ENCODE data around the gene ZNF438. TPM values are rescaled to one million over a fixed set of nuclear protein-coding genes. Genes with fewer than 3 reads are reported as not detected.

ZNF438 gene
- polyA plus RNA-seq, 1 experiment, result 5.0 TPM

DNA sequence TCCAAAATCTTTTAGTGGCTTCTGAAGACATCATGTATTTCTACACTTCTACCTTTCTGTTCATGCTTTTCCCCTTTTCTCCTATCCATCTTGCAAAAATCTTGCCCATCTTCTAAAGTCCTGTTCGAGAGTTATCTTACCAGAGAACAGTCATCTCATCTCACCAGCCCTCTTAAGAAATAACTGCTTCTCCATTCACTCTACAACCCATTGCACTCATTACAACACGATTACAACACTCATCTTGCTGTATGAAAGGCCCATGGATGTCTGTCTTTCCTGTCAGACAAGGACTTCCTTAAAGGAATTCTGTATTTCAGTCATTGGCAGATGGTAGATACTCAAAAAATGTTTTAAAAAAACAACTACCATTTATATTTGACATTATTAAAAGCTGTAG is 30.8 kb downstream of the ZNF438 start:
- Histone ChIP-seq H3K27ac (ENCODE audit: low read depth, low read length) (no peak overlapping the region), H3K27me3 (ENCODE audit: control insufficient read depth, insufficient read depth, low read length) (no peaks in the 10 kb centered on the region), H3K4me3 (ENCODE audit: low read depth, low read length) (no peak overlapping the region), H3K9me3 (ENCODE audit: control insufficient read depth, insufficient read depth, low read length) (no peaks in the 10 kb centered on the region)
- no peak for DNase-seq (ENCODE audit: low read depth, low spot score)
- POLR2A ChIA-PET, result no interaction called here
- CTCF ChIA-PET, result no interaction called here
- TF ChIP-seq, protein P1, sequence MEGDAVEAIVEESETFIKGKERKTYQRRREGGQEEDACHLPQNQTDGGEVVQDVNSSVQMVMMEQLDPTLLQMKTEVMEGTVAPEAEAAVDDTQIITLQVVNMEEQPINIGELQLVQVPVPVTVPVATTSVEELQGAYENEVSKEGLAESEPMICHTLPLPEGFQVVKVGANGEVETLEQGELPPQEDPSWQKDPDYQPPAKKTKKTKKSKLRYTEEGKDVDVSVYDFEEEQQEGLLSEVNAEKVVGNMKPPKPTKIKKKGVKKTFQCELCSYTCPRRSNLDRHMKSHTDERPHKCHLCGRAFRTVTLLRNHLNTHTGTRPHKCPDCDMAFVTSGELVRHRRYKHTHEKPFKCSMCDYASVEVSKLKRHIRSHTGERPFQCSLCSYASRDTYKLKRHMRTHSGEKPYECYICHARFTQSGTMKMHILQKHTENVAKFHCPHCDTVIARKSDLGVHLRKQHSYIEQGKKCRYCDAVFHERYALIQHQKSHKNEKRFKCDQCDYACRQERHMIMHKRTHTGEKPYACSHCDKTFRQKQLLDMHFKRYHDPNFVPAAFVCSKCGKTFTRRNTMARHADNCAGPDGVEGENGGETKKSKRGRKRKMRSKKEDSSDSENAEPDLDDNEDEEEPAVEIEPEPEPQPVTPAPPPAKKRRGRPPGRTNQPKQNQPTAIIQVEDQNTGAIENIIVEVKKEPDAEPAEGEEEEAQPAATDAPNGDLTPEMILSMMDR (IDR thresholded peaks at IDR 0.05; ENCODE audit: low read depth, low read length), result no peak

DNA sequence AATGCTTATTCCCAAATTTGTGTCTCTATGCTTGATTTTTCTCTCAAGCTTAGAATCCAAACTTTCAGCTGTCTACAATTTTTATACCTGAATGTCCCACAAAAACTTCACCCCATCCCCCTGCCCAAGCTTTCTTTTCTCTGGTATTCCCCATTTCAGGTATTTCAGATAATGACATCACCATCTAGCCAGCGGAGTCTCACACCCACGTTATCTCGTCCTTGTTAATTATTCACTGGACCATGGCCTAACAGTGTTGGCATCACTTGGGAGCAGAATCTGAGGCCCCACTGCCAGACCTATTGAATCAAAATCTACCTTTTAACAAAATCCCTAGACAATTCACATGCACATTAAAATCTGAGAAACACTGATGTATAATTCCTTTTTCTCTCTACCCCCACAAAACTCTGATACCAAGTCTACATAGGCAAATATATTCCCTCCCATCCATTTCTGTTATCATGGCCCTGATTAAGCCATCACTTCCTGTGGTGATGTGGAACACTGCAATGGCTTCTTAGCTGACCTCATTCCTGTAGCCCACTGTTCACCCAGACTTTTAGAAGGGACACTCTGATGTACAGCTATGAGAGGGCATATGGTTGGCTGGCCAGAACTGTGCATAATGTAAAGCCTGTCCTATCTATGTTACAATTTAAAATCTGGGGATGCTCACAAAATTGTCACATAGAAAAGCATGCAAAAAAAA is 31.4 kb downstream of the ZNF438 start:
- POLR2A ChIA-PET, result interaction anchor here (0.9 to 2.4 kb wide), 2 partner anchors 8 to 32 kb away, joined by 3 to 11 read pairs; partner anchors contain the start of gene ZNF438
- Histone ChIP-seq H3K27me3 (ENCODE audit: control insufficient read depth, insufficient read depth, low read length) (no peaks in the 10 kb centered on the region), H3K9me3 (ENCODE audit: control insufficient read depth, insufficient read depth, low read length) (no peaks in the 10 kb centered on the region), H3K27ac (ENCODE audit: low read depth, low read length) (no peak overlapping the region), H3K4me3 (ENCODE audit: low read depth, low read length) (no peak overlapping the region)
- DNase-seq (ENCODE audit: low read depth, low spot score), result no peak
- TF ChIP-seq, protein P1 (IDR thresholded peaks at IDR 0.05; ENCODE audit: low read depth, low read length), result no peak
- CTCF ChIA-PET, result no interaction called here

DNA sequence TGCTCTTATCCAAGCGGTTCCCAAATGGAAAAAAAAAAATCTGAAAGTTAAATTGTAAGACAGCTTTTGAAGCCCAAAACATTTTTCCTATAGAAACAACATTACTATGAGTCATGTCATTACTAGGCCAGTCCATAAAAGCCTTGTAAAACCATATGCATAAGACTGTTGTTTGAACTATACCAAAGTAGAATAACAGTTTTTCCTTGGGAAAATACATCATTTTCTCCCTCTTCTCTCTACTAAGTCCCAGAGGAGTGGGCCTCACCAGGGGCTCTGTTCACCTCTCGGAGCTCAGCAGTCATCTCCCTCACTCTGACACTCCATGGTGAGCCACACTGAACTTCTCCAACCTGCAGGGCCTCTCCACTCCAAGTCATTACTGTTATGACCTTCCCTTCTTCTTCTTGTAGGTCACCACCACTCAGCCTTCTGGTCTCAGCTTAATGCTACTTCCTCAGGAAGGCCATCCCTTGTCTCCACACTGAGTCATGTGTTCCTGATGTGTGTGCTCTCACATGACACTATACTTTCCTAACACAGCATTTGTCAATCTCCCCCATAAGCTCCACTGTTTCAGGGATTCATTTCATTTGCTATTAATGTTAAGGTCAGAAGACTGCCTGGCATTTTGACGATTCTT is 32.5 kb downstream of the ZNF438 start:
- Histone ChIP-seq H3K4me3 (ENCODE audit: low read depth, low read length) (peak overlapping the region; percentile 34), H3K9me3 (ENCODE audit: control insufficient read depth, insufficient read depth, low read length) (peaks cover 7% of the 10 kb centered on the region; the same call in 1 of the 2 replicates), H3K27ac (ENCODE audit: low read depth, low read length) (peak overlapping the region; percentile 85), H3K27me3 (ENCODE audit: control insufficient read depth, insufficient read depth, low read length) (no peaks in the 10 kb centered on the region)
- no peak for DNase-seq (ENCODE audit: low read depth, low spot score)
- POLR2A ChIA-PET, result interaction anchor here (0.9 to 2.4 kb wide), 3 partner anchors 9 to 33 kb away, joined by 3 to 11 read pairs (median 4); partner anchors contain the start of gene ZNF438
- TF ChIP-seq, protein P1 (IDR thresholded peaks at IDR 0.05; ENCODE audit: low read depth, low read length), result no peak
- CTCF ChIA-PET, result interaction anchor here (0.6 to 1.2 kb wide), 4 partner anchors 11 to 311 kb away, joined by 3 to 5 read pairs (median 4); partner anchors contain the start of gene ZNF438

DNA sequence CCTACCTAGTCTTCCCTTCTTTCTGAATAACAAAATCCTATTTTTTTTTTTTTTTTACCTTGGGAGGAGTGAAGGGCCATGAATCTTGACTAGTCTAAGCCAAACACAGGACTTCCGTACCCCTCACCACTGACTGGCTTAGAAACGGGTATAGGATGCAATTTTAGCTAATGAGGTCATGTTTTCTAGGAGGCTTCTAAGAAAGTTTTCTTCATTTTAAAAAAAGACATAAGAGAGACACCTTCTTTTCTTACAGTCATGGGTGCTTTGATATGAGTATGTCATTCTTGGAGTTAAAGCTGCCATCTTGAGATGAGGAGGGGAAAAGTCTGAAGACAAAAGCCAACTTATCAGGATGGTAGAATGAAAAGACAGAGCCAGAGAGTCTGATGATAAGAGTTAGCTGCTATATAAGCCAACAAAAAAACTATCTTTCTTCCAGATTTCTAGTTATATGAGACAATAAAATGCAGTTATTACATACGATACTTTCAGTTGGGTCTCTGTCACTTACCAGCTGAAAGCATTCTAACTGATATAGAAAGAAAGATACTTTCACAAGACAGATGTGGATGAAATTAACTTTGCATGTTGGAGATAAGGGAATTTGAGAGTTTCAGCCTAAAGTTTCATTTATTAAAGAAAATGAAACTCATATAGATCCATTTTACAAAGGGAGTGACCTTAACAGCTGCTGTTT is 34.0 kb downstream of the ZNF438 start:
- ChIA-PET CTCF (no interaction called here), POLR2A (interaction anchor here (0.6 to 2.4 kb wide), 4 partner anchors 33 to 105 kb away, joined by 3 to 11 read pairs (median 4); partner anchors contain the start of gene ZNF438)
- TF ChIP-seq, protein P1 (IDR thresholded peaks at IDR 0.05; ENCODE audit: low read depth, low read length), result no peak
- peaks cover 13% of the 10 kb centered on the region for H3K9me3 ChIP-seq (ENCODE audit: control insufficient read depth, insufficient read depth, low read length)
- DNase-seq (ENCODE audit: low read depth, low spot score), result no peak
- H3K27me3 ChIP-seq (ENCODE audit: control insufficient read depth, insufficient read depth, low read length), result no peaks in the 10 kb centered on the region
- H3K4me3 ChIP-seq (ENCODE audit: low read depth, low read length), result no peak overlapping the region
- H3K27ac ChIP-seq (ENCODE audit: low read depth, low read length), result no peak overlapping the region
